HG03135 (cell line): ENCODE results near the gene SEC23B.
A peak's percentile ranks its signal among the peaks of the same experiment; 100 is the strongest.
"Not testable (repeated sequence)": the region's sequence is repeated elsewhere in the genome, so short reads cannot be mapped to it uniquely, and the experiment has no call there.

Experiments used
- ATAC-seq: cut with Tn5 transposase; IDR thresholded peaks from one replicate; pipeline ENCODE4 v1.9.1; 2021; ENCODE audit warnings: mild to moderate bottlenecking, moderate library complexity; ENCODE audit not compliant: unreplicated experiment

SEC23B gene

GRCh38 chr20:18523066-18523465 lies 15.3 kb downstream of the SEC23B start:
- no peak for ATAC-seq

GRCh38 chr20:18524646-18525045 lies 16.9 kb downstream of the SEC23B start:
- ATAC-seq = no peak

- not testable (repeated sequence) for ATAC-seq
Measured at GRCh38 chr20:18526761-18527160, 19.0 kb downstream of the SEC23B start.

- no peak for ATAC-seq
Measured at GRCh38 chr20:18527339-18527738, 19.6 kb downstream of the SEC23B start.

- no peak for ATAC-seq
Measured at GRCh38 chr20:18527836-18528235, 20.1 kb downstream of the SEC23B start.

GRCh38 chr20:18529041-18529440 lies 21.3 kb downstream of the SEC23B start:
- ATAC-seq = no peak

GRCh38 chr20:18532626-18533025 lies 24.9 kb downstream of the SEC23B start:
- no peak for ATAC-seq

- no peak for ATAC-seq
Measured at GRCh38 chr20:18533491-18533890, 25.8 kb downstream of the SEC23B start.

GRCh38 chr20:18533978-18534644 lies 26.4 kb downstream of the SEC23B start:
- ATAC-seq = no peak

GRCh38 chr20:18537651-18538050 lies 29.9 kb downstream of the SEC23B start:
- ATAC-seq = no peak

- no peak for ATAC-seq
Measured at GRCh38 chr20:18541741-18542140, 34.0 kb downstream of the SEC23B start.

GRCh38 chr20:18543216-18543615 lies 35.5 kb downstream of the SEC23B start:
- no peak for ATAC-seq

GRCh38 chr20:18543932-18544331 lies 36.2 kb downstream of the SEC23B start:
- no peak for ATAC-seq

GRCh38 chr20:18545566-18545965 lies 37.8 kb downstream of the SEC23B start:
- ATAC-seq = no peak

GRCh38 chr20:18548465-18548864 lies 40.7 kb downstream of the SEC23B start:
- no peak for ATAC-seq

- ATAC-seq = no peak
Measured at GRCh38 chr20:18553746-18554145, 46.0 kb downstream of the SEC23B start.

- peak; percentile 98 for ATAC-seq
Measured at GRCh38 chr20:18566892-18567738, 59.4 kb downstream of the SEC23B start, which contains the start of gene SMIM26. TSS of gene SMIM26 (plus strand) at chr20:18567432. CDS start at chr20:18567479, 47 bp downstream.

- ATAC-seq = peak; percentile 22
Measured at GRCh38 chr20:18567739-18568091, 60.0 kb downstream of the SEC23B start.

- no peak for ATAC-seq
Measured at GRCh38 chr20:18571009-18571408, 63.3 kb downstream of the SEC23B start.

GRCh38 chr20:18571578-18571977 lies 63.8 kb downstream of the SEC23B start:
- no peak for ATAC-seq

GRCh38 chr20:18577942-18578341 lies 70.2 kb downstream of the SEC23B start:
- ATAC-seq = no peak

GRCh38 chr20:18578581-18578980 lies 70.8 kb downstream of the SEC23B start:
- no peak for ATAC-seq
